GM11168 (cell line): ENCODE results near the gene FAM167B.
"Not testable (repeated sequence)": the region's sequence is repeated elsewhere in the genome, so short reads cannot be mapped to it uniquely, and the experiment has no call there.

Experiments used
- in situ Hi-C: fragments of 300-500 bp; cut with MboI; formaldehyde crosslinking; loops from one replicate; pipeline ENCODE4 v1.12.0; 2022; ENCODE audit warnings: low sequenced_read_pairs; ENCODE audit not compliant: unreplicated experiment

Gene FAM167B

DNA sequence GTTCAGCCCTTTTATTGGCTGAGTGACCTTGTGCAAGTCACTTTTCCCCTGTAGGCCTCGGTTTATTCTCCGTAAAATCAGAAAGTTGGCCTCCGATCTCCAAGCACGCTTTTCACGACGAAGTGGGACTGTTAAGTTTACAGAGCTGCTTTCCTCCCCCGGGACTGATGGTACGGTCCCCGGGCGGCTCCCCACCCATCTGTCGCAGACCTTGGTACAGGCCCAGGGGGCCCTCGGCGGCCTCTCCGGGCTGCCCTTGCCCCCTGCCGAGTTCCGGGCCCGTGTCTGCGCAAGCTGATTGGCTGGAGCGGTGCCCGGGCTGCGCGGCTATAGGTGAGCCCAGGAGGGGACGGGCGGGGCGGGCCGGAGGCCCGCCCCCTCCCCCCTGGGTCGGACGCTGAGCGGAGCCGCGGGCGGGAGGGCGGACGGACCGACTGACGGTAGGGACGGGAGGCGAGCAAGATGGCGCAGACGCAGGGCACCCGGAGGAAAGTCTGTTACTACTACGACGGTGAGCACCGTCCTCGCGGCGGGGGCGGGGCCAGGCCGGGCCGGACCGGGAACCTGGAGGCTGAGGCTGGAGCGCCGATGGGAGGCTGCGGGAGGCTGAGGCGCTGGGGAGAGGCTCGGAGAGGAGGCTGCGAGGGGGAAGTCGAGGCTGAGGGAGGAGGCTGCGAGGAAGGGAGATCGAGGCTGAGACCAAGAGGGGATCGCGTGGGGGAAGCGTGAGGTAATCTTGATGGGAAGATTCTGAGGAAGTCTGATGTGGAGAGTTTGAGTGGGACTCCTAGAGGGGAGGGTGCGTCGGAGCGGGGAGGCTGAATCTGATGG lies 44.9 kb downstream of the FAM167B start, which contains the start of gene HDAC1:
TSS of gene HDAC1 (plus strand) at position 376 of the 831 bp plus-strand sequence. CDS start at position 463, 87 bp downstream.
- in situ Hi-C loops = no loop called here

DNA sequence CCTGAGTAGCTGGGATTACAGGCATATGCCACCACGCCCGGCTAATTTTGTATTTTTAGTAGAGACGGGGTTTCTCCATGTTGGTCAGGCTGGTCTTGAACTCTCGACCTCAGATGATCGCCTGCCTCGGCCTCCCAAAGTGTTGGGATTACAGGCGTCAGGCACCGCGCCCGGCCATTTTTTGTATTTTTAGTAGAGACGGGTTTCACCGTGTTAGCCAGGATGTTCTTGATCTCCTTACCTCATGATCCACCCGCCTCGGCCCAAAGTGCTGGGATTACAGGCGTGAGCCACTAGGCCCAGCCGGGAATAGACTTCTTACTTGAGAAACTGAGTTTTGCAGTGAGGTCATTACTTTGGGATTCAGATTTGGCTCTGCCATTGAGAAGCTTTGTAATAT lies 51.2 kb downstream of the FAM167B start:
- in situ Hi-C loops = not testable (repeated sequence)
